GM11168 (cell line): Measurements from ENCODE around the gene HCAR1.
"Not testable (repeated sequence)": the region's sequence is repeated elsewhere in the genome, so short reads cannot be mapped to it uniquely, and the experiment has no call there.

Experiments
- in situ Hi-C: fragments of 300-500 bp; cut with MboI; formaldehyde crosslinking; loops from one replicate; pipeline ENCODE4 v1.12.0; 2022; ENCODE audit warnings: low sequenced_read_pairs; ENCODE audit not compliant: unreplicated experiment

The HCAR1 gene

GRCh38 chr12:122680989-122681388 lies 49.7 kb downstream of the HCAR1 start:
- in situ Hi-C loops, result not testable (repeated sequence)

GRCh38 chr12:122676781-122677180 lies 53.9 kb downstream of the HCAR1 start:
- in situ Hi-C loops, result not testable (repeated sequence)
